DND-41 (cell line): Measurements from ENCODE around the gene CYP2A7.
"Not testable (repeated sequence)": the region's sequence is repeated elsewhere in the genome, so short reads cannot be mapped to it uniquely, and the experiment has no call there.

Experiments used
- ATAC-seq: fragments of 200-7000 bp; cut with Tn5 transposase; 3 replicates; pipeline ENCODE4 v1.9.1; 2021; ENCODE audit warnings: low read depth; ENCODE audit not compliant: insufficient read depth
- DNase-seq: peaks from one replicate; pipeline ENCODE4 v3.0.0-alpha.2; 2020
- H2AFZ ChIP-seq: 2 replicates; pipeline ENCODE4 v1.6.0; 2012; ENCODE audit warnings: low read depth, low read length
- H3K27ac ChIP-seq: 2 replicates; pipeline ENCODE4 v1.5.1; 2012; ENCODE audit warnings: low read length, inconsistent platforms
- H3K27me3 ChIP-seq: fragments of 200-600 bp; sonication (generic); 2 replicates; pipeline ENCODE4 v1.6.0; 2012; ENCODE audit warnings: low read length, mild to moderate bottlenecking, inconsistent platforms; ENCODE audit not compliant: insufficient read depth, poor library complexity
- H3K36me3 ChIP-seq: 2 replicates; pipeline ENCODE4 v1.5.1; 2012; ENCODE audit warnings: low read length, inconsistent platforms; ENCODE audit not compliant: insufficient read depth
- H3K4me1 ChIP-seq: 2 replicates; pipeline ENCODE4 v1.5.1; 2012; ENCODE audit warnings: mild to moderate bottlenecking, low read length; ENCODE audit not compliant: insufficient read depth
- H3K4me2 ChIP-seq: 2 replicates; pipeline ENCODE4 v1.6.0; 2012; ENCODE audit warnings: mild to moderate bottlenecking, moderate library complexity, low read length, inconsistent platforms; ENCODE audit not compliant: insufficient read depth
- H3K4me3 ChIP-seq, 2 experiments: fragments of 200-600 bp in 1 of 2; shearing (Covaris generic) in 1 of 2; 2 replicates each; pipeline ENCODE4 v1.5.1; 2012 to 2016; ENCODE audit warnings: inconsistent platforms in 2 of 2, low read length in 2 of 2, mild to moderate bottlenecking in 2 of 2, low read depth in 1 of 2, moderate library complexity in 1 of 2
- H3K79me2 ChIP-seq: 2 replicates; pipeline ENCODE4 v1.6.0; 2012; ENCODE audit warnings: low read length, inconsistent platforms; ENCODE audit not compliant: insufficient read depth
- H3K9ac ChIP-seq: 2 replicates; pipeline ENCODE4 v1.6.0; 2012; ENCODE audit warnings: low read depth, mild to moderate bottlenecking, inconsistent platforms, low read length, moderate library complexity
- H3K9me3 ChIP-seq: 2 replicates; pipeline ENCODE4 v1.5.1; 2012; ENCODE audit warnings: low read length, moderate library complexity, mild to moderate bottlenecking, inconsistent platforms; ENCODE audit not compliant: insufficient read depth, severe bottlenecking
- H4K20me1 ChIP-seq: 2 replicates; pipeline ENCODE4 v1.6.0; 2012; ENCODE audit warnings: low read length; ENCODE audit not compliant: insufficient read depth
- EZH2 ChIP-seq: IDR thresholded peaks from 3 replicates; pipeline ENCODE4 v1.6.1; 2012; ENCODE audit warnings: borderline replicate concordance, low read depth, mild to moderate bottlenecking, moderate library complexity, low read length, inconsistent platforms; ENCODE audit not compliant: severe bottlenecking
- TF ChIP-seq, protein P1 (sequence below): IDR thresholded peaks from 2 replicates; pipeline ENCODE4 v1.5.1; 2012; ENCODE audit warnings: borderline replicate concordance, low read length, moderate library complexity, mild to moderate bottlenecking; ENCODE audit not compliant: poor library complexity, severe bottlenecking; ENCODE audit errors: extremely low read depth

The CYP2A7 gene

DNA sequence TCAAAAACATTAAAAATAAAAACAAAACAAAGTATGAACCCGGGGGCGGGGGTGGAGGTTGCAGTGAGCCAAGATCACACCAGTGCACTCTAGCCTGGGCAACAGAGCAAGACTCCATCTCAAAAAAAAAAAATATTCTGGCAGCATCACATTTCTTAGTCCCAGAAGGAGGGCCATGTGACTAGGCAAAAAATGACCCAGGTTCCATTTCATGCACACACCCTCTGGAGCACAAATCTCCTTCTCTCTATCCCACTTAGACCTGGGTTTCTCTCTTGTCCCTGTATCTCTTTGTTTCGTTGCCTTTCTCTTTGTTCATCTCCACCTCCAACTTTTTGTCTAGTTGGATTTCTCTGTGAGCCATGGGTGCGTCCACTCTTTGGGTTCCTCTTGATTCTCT, 6.2 kb upstream of the CYP2A7 start:
- no peak overlapping the region for H3K4me3 ChIP-seq
- TF ChIP-seq, protein P1, sequence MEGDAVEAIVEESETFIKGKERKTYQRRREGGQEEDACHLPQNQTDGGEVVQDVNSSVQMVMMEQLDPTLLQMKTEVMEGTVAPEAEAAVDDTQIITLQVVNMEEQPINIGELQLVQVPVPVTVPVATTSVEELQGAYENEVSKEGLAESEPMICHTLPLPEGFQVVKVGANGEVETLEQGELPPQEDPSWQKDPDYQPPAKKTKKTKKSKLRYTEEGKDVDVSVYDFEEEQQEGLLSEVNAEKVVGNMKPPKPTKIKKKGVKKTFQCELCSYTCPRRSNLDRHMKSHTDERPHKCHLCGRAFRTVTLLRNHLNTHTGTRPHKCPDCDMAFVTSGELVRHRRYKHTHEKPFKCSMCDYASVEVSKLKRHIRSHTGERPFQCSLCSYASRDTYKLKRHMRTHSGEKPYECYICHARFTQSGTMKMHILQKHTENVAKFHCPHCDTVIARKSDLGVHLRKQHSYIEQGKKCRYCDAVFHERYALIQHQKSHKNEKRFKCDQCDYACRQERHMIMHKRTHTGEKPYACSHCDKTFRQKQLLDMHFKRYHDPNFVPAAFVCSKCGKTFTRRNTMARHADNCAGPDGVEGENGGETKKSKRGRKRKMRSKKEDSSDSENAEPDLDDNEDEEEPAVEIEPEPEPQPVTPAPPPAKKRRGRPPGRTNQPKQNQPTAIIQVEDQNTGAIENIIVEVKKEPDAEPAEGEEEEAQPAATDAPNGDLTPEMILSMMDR: no peak
- TF ChIP-seq EZH2: no peak
- no peak for DNase-seq
- ATAC-seq: no peak
- H3K36me3 ChIP-seq: no peaks in the 10 kb centered on the region
- no peak overlapping the region for H3K27ac ChIP-seq
- H3K9ac ChIP-seq: no peak overlapping the region
- no peaks in the 10 kb centered on the region for H4K20me1 ChIP-seq
- no peak overlapping the region for H3K4me2 ChIP-seq
- peaks cover 11% of the 10 kb centered on the region for H3K27me3 ChIP-seq
- no peaks in the 10 kb centered on the region for H3K4me1 ChIP-seq
- no peaks in the 10 kb centered on the region for H3K79me2 ChIP-seq
- no peaks in the 10 kb centered on the region for H3K9me3 ChIP-seq
- H2AFZ ChIP-seq: no peak overlapping the region

GRCh38 chr19:40884187-40884931, 2.3 kb upstream of the CYP2A7 start:
- H3K4me1 ChIP-seq, H3K4me2 ChIP-seq, H2AFZ ChIP-seq, DNase-seq, ATAC-seq, H4K20me1 ChIP-seq, H3K36me3 ChIP-seq, H3K27ac ChIP-seq, H3K4me3 ChIP-seq, H3K79me2 ChIP-seq, H3K9ac ChIP-seq, H3K9me3 ChIP-seq, H3K27me3 ChIP-seq: not testable (repeated sequence)

DNA sequence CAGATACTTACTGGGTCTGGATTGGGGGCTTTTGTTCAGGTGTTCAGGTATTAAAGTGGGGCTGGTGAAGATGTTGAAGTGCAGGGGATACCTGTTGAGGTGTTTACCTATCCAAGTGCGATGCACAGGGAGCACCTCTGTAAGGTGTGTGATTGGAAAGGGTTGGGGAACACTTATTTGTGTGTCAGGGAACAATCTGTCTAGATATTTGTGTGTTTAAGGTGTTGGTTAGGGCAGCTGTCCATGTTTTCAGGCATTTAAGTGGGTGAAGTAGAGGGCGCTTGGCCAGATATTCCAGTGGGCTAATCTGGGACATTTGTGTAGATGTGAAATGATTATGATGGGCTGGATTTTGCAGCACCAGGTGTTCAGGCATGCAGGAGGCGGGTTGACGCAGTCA, 2.7 kb downstream of the CYP2A7 start:
- not testable (repeated sequence) for ATAC-seq, H3K27ac ChIP-seq, H3K4me2 ChIP-seq, H3K4me1 ChIP-seq, H3K79me2 ChIP-seq, H3K36me3 ChIP-seq, H3K9me3 ChIP-seq, H3K4me3 ChIP-seq, H3K27me3 ChIP-seq, DNase-seq, H3K9ac ChIP-seq, H4K20me1 ChIP-seq, H2AFZ ChIP-seq

- not testable (repeated sequence) for H3K4me3 ChIP-seq, H3K27ac ChIP-seq, H3K36me3 ChIP-seq, H3K79me2 ChIP-seq, ATAC-seq, H3K9ac ChIP-seq, H3K4me1 ChIP-seq, H3K27me3 ChIP-seq, H4K20me1 ChIP-seq, H2AFZ ChIP-seq, H3K4me2 ChIP-seq, H3K9me3 ChIP-seq
- peak; percentile 46 for DNase-seq
Observed at GRCh38 chr19:40875526-40875951, 6.5 kb downstream of the CYP2A7 start.

DNA sequence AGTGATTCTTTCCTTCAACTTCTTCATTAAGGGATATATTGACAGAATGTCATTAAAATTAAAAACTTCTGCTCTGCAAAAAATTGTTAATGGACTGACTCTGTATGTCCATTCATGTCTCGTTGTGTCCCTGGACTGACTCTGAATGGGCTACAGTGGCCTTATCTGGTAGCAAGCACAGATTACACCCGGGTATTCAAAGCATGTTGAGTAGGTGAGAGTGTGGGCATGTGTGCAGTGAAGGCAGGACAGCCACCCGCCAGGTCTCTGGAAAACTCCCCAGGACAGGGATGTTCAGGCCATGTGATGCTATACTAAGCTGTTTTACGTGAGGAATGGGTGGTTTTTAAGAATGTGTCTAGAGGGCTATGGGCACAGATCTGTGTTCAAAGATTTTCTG, 7.2 kb downstream of the CYP2A7 start:
- H3K4me1 ChIP-seq, ATAC-seq, H2AFZ ChIP-seq, H3K36me3 ChIP-seq, DNase-seq, H3K27me3 ChIP-seq, H4K20me1 ChIP-seq, H3K79me2 ChIP-seq, H3K9ac ChIP-seq, H3K4me3 ChIP-seq, H3K4me2 ChIP-seq, H3K27ac ChIP-seq, H3K9me3 ChIP-seq: not testable (repeated sequence)

GRCh38 chr19:40873873-40874272, 8.2 kb downstream of the CYP2A7 start:
- not testable (repeated sequence) for H3K4me3 ChIP-seq, H3K79me2 ChIP-seq, H3K27me3 ChIP-seq, H3K4me1 ChIP-seq, H3K27ac ChIP-seq, ATAC-seq, H3K9me3 ChIP-seq, H3K36me3 ChIP-seq, H4K20me1 ChIP-seq, H2AFZ ChIP-seq, H3K4me2 ChIP-seq, H3K9ac ChIP-seq, DNase-seq
